ENCODE data around the gene GABBR2.

GABBR2 gene

DNA sequence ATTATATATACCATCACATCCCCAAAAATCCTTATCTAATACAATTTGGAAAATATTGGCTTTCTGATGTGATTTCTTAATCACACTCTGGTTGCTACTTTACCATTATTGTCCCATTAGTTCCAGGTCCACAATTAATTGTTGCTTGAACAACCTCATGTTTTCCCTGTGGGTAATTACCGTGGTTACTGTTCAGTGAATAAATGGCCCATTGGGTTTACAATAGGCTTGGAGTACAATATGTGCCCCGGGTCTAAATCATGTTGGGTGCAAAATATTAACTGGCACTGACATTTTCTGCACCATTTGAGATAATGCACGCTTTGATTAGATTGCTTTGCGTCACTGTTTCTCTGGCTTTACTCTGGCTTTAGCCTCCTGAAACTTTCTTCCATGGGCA is 163.7 kb downstream of the GABBR2 start:
- DNase-seq, result no peak
- TF ChIP-seq, protein P1, sequence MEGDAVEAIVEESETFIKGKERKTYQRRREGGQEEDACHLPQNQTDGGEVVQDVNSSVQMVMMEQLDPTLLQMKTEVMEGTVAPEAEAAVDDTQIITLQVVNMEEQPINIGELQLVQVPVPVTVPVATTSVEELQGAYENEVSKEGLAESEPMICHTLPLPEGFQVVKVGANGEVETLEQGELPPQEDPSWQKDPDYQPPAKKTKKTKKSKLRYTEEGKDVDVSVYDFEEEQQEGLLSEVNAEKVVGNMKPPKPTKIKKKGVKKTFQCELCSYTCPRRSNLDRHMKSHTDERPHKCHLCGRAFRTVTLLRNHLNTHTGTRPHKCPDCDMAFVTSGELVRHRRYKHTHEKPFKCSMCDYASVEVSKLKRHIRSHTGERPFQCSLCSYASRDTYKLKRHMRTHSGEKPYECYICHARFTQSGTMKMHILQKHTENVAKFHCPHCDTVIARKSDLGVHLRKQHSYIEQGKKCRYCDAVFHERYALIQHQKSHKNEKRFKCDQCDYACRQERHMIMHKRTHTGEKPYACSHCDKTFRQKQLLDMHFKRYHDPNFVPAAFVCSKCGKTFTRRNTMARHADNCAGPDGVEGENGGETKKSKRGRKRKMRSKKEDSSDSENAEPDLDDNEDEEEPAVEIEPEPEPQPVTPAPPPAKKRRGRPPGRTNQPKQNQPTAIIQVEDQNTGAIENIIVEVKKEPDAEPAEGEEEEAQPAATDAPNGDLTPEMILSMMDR (IDR thresholded peaks at IDR 0.05; ENCODE audit: low read depth, low read length, missing control alignments), result no peak

DNA sequence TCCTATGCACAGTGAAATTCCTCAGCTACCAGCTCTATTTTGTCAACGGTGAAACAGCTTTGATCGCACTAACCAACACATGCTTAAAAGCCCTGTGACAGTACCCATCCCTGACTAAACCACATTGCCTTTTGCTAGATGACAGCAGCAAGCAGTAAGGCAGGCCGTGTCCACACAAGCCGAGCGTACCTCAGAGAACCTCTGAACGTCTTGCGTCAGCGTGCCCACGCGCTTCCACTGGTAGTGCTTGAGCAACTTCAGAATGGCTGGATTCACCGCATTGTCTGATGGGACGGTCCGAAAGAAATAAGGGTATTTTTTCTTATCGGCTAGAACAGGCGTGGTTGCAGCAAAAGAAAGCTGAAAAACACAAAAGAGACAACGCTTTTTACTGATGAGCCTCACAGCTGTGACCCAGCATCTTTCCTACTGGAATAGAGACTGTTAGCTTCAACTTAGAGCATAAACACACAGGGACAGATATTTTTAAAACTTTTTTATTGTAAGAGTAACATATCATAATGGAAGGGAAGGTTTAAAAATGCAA is 167.0 kb downstream of the GABBR2 start:
- H3K36me3 ChIP-seq (replicated peaks), result no peaks in the 10 kb centered on the region
- TF ChIP-seq, protein P1 (IDR thresholded peaks at IDR 0.05; ENCODE audit: low read depth, low read length, missing control alignments), result no peak
- DNase-seq, result no peak
- no peak overlapping the region for H3K4me3 ChIP-seq (ENCODE audit: low read depth, low read length)
- in situ Hi-C loops (cut with HindIII; ENCODE audit: low pct_ligation_motif_present, low sequenced_read_pairs), result no loop called here
- H3K27me3 ChIP-seq (replicated peaks), result no peaks in the 10 kb centered on the region
- H3K27ac ChIP-seq, result no peak overlapping the region

More for the DNA sequence above, 163.7 kb downstream of the GABBR2 start:
- Histone ChIP-seq H3K27ac (no peak overlapping the region), H3K4me3 (ENCODE audit: low read depth, low read length) (no peak overlapping the region), H3K36me3 (replicated peaks) (no peaks in the 10 kb centered on the region), H3K27me3 (replicated peaks) (no peaks in the 10 kb centered on the region)
- in situ Hi-C loops (cut with HindIII; ENCODE audit: low pct_ligation_motif_present, low sequenced_read_pairs), result no loop called here

DNA sequence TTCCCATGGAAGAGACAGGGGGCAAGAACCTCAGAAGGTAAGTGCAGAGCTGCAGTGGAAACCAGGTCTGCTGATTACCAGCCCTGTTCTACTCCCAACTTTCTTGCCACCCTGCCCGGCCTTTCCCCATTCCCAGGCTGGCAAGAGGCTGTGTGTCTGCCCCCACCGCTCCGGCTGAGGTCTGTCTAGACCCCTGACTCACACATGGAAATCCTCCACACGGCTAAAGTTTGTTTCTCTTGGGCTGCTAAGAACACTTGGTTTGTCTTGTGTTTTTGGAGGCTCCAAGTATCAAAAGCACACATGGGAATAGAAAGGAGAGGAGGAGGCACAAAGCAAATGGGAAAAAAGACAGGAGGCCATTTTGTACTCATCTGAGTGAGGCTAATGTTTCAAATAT is 168.3 kb downstream of the GABBR2 start:
- Histone ChIP-seq H3K27me3 (replicated peaks) (no peaks in the 10 kb centered on the region), H3K4me3 (ENCODE audit: low read depth, low read length) (no peak overlapping the region), H3K36me3 (replicated peaks) (no peaks in the 10 kb centered on the region), H3K27ac (no peak overlapping the region)
- TF ChIP-seq, protein P1 (IDR thresholded peaks at IDR 0.05; ENCODE audit: low read depth, low read length, missing control alignments), result no peak
- no peak for DNase-seq
- in situ Hi-C loops (cut with HindIII; ENCODE audit: low pct_ligation_motif_present, low sequenced_read_pairs), result no loop called here

DNA sequence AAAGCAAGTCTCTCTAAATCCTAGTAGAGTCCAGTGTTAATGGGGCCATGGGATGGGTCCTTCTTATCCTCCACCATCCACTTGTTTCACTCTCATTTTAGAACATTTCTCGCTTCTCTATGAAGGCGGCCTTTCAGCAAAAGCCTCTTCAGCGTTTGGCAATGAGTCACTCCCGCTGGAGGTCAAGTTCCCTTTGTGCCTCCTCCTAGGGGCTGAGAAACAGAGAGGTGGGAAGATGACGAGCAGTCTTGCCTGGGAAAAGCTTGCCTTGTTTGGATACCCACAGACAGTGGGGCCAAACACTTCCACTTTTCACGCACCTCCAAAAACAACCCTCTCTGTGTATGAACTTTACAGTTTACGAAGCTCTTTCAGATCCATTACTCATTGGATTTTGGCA is 168.8 kb downstream of the GABBR2 start:
- peak; percentile 37 for DNase-seq
- H3K27ac ChIP-seq, result no peak overlapping the region
- in situ Hi-C loops (cut with HindIII; ENCODE audit: low pct_ligation_motif_present, low sequenced_read_pairs), result no loop called here
- no peaks in the 10 kb centered on the region for H3K27me3 ChIP-seq (replicated peaks)
- no peak overlapping the region for H3K4me3 ChIP-seq (ENCODE audit: low read depth, low read length)
- TF ChIP-seq, protein P1 (IDR thresholded peaks at IDR 0.05; ENCODE audit: low read depth, low read length, missing control alignments), result no peak
- no peaks in the 10 kb centered on the region for H3K36me3 ChIP-seq (replicated peaks)

DNA sequence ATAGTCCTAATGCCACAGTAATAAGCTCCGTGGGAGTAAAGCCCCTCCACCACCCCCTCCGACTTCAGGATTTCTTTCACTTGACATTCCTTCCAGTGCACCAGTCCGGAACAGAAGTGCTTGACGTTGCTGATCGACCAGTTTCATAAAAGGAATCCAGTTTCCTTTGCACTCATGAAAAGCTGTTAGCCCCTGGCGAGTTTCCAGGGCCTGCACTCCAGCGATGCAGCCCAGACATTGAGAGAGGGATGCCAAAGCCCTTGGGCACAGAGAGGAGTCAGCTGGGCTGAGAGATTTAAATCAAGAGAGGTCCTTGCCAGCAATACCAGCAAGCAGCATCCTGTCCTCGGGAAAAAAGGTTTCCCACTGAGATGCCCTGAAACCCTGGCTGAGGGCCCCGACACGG is 170.1 kb downstream of the GABBR2 start:
- DNase-seq, result no peak
- Histone ChIP-seq H3K4me3 (ENCODE audit: low read depth, low read length) (no peak overlapping the region), H3K27me3 (replicated peaks) (no peaks in the 10 kb centered on the region), H3K36me3 (replicated peaks) (no peaks in the 10 kb centered on the region), H3K27ac (no peak overlapping the region)
- TF ChIP-seq, protein P1 (IDR thresholded peaks at IDR 0.05; ENCODE audit: low read depth, low read length, missing control alignments), result no peak
- in situ Hi-C loops (cut with HindIII; ENCODE audit: low pct_ligation_motif_present, low sequenced_read_pairs), result no loop called here

DNA sequence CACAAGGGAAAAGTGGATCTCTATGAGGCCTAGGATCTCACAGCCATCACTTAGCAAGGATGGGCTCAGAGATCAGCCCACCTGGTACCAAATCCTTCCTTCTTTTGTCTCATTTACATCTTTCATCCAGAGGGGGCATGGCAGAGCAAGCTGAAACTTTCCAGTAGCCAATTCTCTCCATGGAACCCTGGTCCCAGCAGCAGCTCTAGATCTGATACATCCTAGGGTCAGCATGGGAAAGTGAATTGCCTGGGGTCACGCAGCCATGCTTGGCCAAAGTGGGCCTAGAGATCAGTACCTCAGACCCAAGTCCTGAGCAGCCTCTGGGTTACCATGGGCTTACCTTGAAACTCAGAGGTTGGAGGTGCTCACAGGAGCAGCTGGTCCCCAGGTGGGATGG is 170.5 kb downstream of the GABBR2 start:
- H3K4me3 ChIP-seq (ENCODE audit: low read depth, low read length), result no peak overlapping the region
- TF ChIP-seq, protein P1 (IDR thresholded peaks at IDR 0.05; ENCODE audit: low read depth, low read length, missing control alignments), result peak; percentile 46
- in situ Hi-C loops (cut with HindIII; ENCODE audit: low pct_ligation_motif_present, low sequenced_read_pairs), result no loop called here
- H3K27ac ChIP-seq, result no peak overlapping the region
- H3K36me3 ChIP-seq (replicated peaks), result no peaks in the 10 kb centered on the region
- no peak for DNase-seq
- no peaks in the 10 kb centered on the region for H3K27me3 ChIP-seq (replicated peaks)

Data from brain microvascular endothelial cell (primary cell).